H1 (cell line): ENCODE results near the gene GRID1.

ENCODE experiments used
- POLR2AphosphoS5 ChIP-seq: IDR thresholded peaks from 2 replicates; pipeline ENCODE4 v1.6.1; 2011; ENCODE audit warnings: low read depth, low read length
- TF ChIP-seq, protein P1 (sequence below), 3 experiments: IDR thresholded peaks; 1 replicate in 2 of 3; 2 replicates in 1 of 3; pipeline versions ENCODE4 v1.5.1 to v1.6.1; 2011; ENCODE audit warnings: low read length in 3 of 3, mild to moderate bottlenecking in 3 of 3, inconsistent platforms in 2 of 3, low read depth in 1 of 3, moderate library complexity in 1 of 3; ENCODE audit not compliant: insufficient read depth in 1 of 3; ENCODE audit errors: control extremely low read depth in 1 of 3

GRCh38 chr10:86258499-86258898 is 108.1 kb downstream of the GRID1 start:
- TF ChIP-seq POLR2AphosphoS5: no peak
- TF ChIP-seq, protein P1, sequence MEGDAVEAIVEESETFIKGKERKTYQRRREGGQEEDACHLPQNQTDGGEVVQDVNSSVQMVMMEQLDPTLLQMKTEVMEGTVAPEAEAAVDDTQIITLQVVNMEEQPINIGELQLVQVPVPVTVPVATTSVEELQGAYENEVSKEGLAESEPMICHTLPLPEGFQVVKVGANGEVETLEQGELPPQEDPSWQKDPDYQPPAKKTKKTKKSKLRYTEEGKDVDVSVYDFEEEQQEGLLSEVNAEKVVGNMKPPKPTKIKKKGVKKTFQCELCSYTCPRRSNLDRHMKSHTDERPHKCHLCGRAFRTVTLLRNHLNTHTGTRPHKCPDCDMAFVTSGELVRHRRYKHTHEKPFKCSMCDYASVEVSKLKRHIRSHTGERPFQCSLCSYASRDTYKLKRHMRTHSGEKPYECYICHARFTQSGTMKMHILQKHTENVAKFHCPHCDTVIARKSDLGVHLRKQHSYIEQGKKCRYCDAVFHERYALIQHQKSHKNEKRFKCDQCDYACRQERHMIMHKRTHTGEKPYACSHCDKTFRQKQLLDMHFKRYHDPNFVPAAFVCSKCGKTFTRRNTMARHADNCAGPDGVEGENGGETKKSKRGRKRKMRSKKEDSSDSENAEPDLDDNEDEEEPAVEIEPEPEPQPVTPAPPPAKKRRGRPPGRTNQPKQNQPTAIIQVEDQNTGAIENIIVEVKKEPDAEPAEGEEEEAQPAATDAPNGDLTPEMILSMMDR (IDR thresholded peaks at IDR 0.05; ENCODE audit: control extremely low read depth in 1 of 3, insufficient read depth in 1 of 3, low read depth in 1 of 3, low read length in 3 of 3): no peak
